Pons (tissue), 1 donor: Measurements from ENCODE around the gene ANTXR1.

ENCODE experiments used
- DNase-seq: peaks from one replicate; pipeline ENCODE4 v3.0.0-alpha.2; 2016; ENCODE audit warnings: low spot score

The ANTXR1 gene

GRCh38 chr2:69074918-69075317 lies 61.9 kb downstream of the ANTXR1 start:
- DNase-seq: no peak

- DNase-seq: no peak
These were observed 62.5 kb downstream of the ANTXR1 start for GRCh38 chr2:69075486-69075885.

GRCh38 chr2:69076601-69077000 lies 63.6 kb downstream of the ANTXR1 start:
- no peak for DNase-seq

- DNase-seq: no peak
These were observed 64.4 kb downstream of the ANTXR1 start for GRCh38 chr2:69077252-69077950.

GRCh38 chr2:69080071-69080470 lies 67.1 kb downstream of the ANTXR1 start:
- no peak for DNase-seq

GRCh38 chr2:69081001-69081580 lies 68.1 kb downstream of the ANTXR1 start:
- no peak for DNase-seq

GRCh38 chr2:69081757-69082156 lies 68.8 kb downstream of the ANTXR1 start:
- no peak for DNase-seq

- DNase-seq: peak; percentile 33
These were observed 69.5 kb downstream of the ANTXR1 start for GRCh38 chr2:69082430-69082997.

- DNase-seq: no peak
These were observed 70.3 kb downstream of the ANTXR1 start for GRCh38 chr2:69083235-69083748.

- no peak for DNase-seq
These were observed 71.5 kb downstream of the ANTXR1 start for GRCh38 chr2:69084492-69084891.

GRCh38 chr2:69086466-69086865 lies 73.5 kb downstream of the ANTXR1 start:
- no peak for DNase-seq

- DNase-seq: no peak
These were observed 74.4 kb downstream of the ANTXR1 start for GRCh38 chr2:69087211-69087911.

GRCh38 chr2:69087912-69088240 lies 74.9 kb downstream of the ANTXR1 start:
- DNase-seq: no peak

- no peak for DNase-seq
These were observed 75.5 kb downstream of the ANTXR1 start for GRCh38 chr2:69088466-69088865.

- DNase-seq: no peak
These were observed 76.3 kb downstream of the ANTXR1 start for GRCh38 chr2:69089266-69089665.

- DNase-seq: peak; percentile 69
These were observed 77.0 kb downstream of the ANTXR1 start for GRCh38 chr2:69089998-69090397.

GRCh38 chr2:69090820-69091219 lies 77.8 kb downstream of the ANTXR1 start:
- no peak for DNase-seq

GRCh38 chr2:69092857-69093256 lies 79.9 kb downstream of the ANTXR1 start:
- DNase-seq: no peak

- DNase-seq: no peak
These were observed 82.3 kb downstream of the ANTXR1 start for GRCh38 chr2:69095305-69095704.

GRCh38 chr2:69096326-69097095 lies 83.5 kb downstream of the ANTXR1 start:
- DNase-seq: no peak

- DNase-seq: peak; percentile 35
These were observed 84.2 kb downstream of the ANTXR1 start for GRCh38 chr2:69097148-69097610.
